Mesenchymal stem cell (in vitro differentiated cells and primary cell): ENCODE measurements around the gene SNRPD2.

ENCODE experiments used
- DNase-seq: peaks from one replicate; pipeline ENCODE4 v3.0.0-alpha.2; 2013
- H2AFZ ChIP-seq: one replicate; pipeline ENCODE4 v1.6.1; 2013; ENCODE audit warnings: low read depth, mild to moderate bottlenecking, control low read depth, inconsistent platforms, low read length, moderate library complexity
- H2AK5ac ChIP-seq: 2 replicates; pipeline ENCODE4 v1.6.1; 2013; ENCODE audit warnings: low read length, moderate library complexity, mild to moderate bottlenecking, inconsistent platforms; ENCODE audit not compliant: severe bottlenecking
- H2BK120ac ChIP-seq: one replicate; pipeline ENCODE4 v1.6.1; 2013; ENCODE audit warnings: low read depth, mild to moderate bottlenecking, inconsistent platforms, low read length, moderate library complexity
- H2BK12ac ChIP-seq, 2 experiments: one replicate each; pipeline ENCODE4 v1.6.1; 2013; ENCODE audit warnings: inconsistent platforms in 2 of 2, low read length in 2 of 2, mild to moderate bottlenecking in 2 of 2, moderate library complexity in 2 of 2, control low read depth in 1 of 2
- H2BK15ac ChIP-seq: one replicate; pipeline ENCODE4 v1.6.1; 2013; ENCODE audit warnings: mild to moderate bottlenecking, low read depth, inconsistent platforms; ENCODE audit not compliant: poor library complexity, severe bottlenecking
- H2BK5ac ChIP-seq: 2 replicates; pipeline ENCODE4 v1.6.1; 2013; ENCODE audit warnings: low read depth, mild to moderate bottlenecking, low read length, control low read depth, inconsistent platforms; ENCODE audit not compliant: poor library complexity, severe bottlenecking
- H3K14ac ChIP-seq, 2 experiments: one replicate each; pipeline ENCODE4 v1.6.1; 2013; ENCODE audit warnings: inconsistent platforms in 2 of 2, low read length in 2 of 2, control low read depth in 1 of 2, mild to moderate bottlenecking in 1 of 2, moderate library complexity in 1 of 2
- H3K18ac ChIP-seq, 2 experiments: one replicate each; pipeline ENCODE4 v1.6.1; 2013; ENCODE audit warnings: inconsistent platforms in 2 of 2, low read length in 2 of 2, control low read depth in 1 of 2, low read depth in 1 of 2, mild to moderate bottlenecking in 1 of 2
- H3K23ac ChIP-seq, 2 experiments: one replicate each; pipeline ENCODE4 v1.6.1; 2013; ENCODE audit warnings: inconsistent platforms in 2 of 2, low read length in 2 of 2, mild to moderate bottlenecking in 2 of 2, moderate library complexity in 2 of 2, control low read depth in 1 of 2
- H3K27ac ChIP-seq: 2 replicates; pipeline ENCODE4 v1.5.1; 2013; ENCODE audit warnings: mild to moderate bottlenecking, moderate library complexity, low read length, control low read depth, inconsistent platforms; ENCODE audit not compliant: poor library complexity, severe bottlenecking
- H3K27me3 ChIP-seq, 2 experiments: 2 replicates each; pipeline versions ENCODE4 v1.6.1 to v1.7.0; 2013; ENCODE audit warnings: low read length in 2 of 2, mild to moderate bottlenecking in 2 of 2, moderate library complexity in 2 of 2, control low read depth in 1 of 2, inconsistent platforms in 1 of 2; ENCODE audit not compliant: control insufficient read depth in 1 of 2, insufficient read depth in 1 of 2
- H3K36me3 ChIP-seq, 2 experiments: 2 replicates each; pipeline versions ENCODE4 v1.6.1 to v1.7.0; 2013; ENCODE audit warnings: low read length in 2 of 2, control low read depth in 1 of 2, inconsistent platforms in 1 of 2, low read depth in 1 of 2, mild to moderate bottlenecking in 1 of 2; ENCODE audit not compliant: insufficient read depth in 2 of 2, control insufficient read depth in 1 of 2
- H3K4ac ChIP-seq, 2 experiments: one replicate each; pipeline ENCODE4 v1.6.1; 2013; ENCODE audit warnings: inconsistent platforms in 2 of 2, low read length in 2 of 2, mild to moderate bottlenecking in 2 of 2, moderate library complexity in 2 of 2, control low read depth in 1 of 2, low read depth in 1 of 2
- H3K4me1 ChIP-seq: 2 replicates; pipeline ENCODE4 v1.6.1; 2013; ENCODE audit warnings: low read depth, low read length, control low read depth; ENCODE audit not compliant: control insufficient read depth, insufficient read depth
- H3K4me2 ChIP-seq: 2 replicates; pipeline ENCODE4 v1.6.1; 2013; ENCODE audit warnings: low read length, mild to moderate bottlenecking, inconsistent platforms; ENCODE audit not compliant: poor library complexity, severe bottlenecking
- H3K4me3 ChIP-seq, 2 experiments: 2 replicates each; pipeline versions ENCODE4 v1.5.1 to v1.7.0; 2013; ENCODE audit warnings: low read length in 2 of 2, mild to moderate bottlenecking in 2 of 2, control low read depth in 1 of 2, low read depth in 1 of 2; ENCODE audit not compliant: insufficient read depth in 1 of 2
- H3K79me1 ChIP-seq: replicated peaks from 2 replicates; pipeline ENCODE4 v1.6.1; 2013; ENCODE audit warnings: mild to moderate bottlenecking, control low read depth, low read length, inconsistent platforms; ENCODE audit not compliant: poor library complexity, severe bottlenecking
- H3K9ac ChIP-seq: 2 replicates; pipeline ENCODE4 v1.7.0; 2013; ENCODE audit warnings: mild to moderate bottlenecking, low read length, moderate library complexity
- H3K9me3 ChIP-seq: 2 replicates; pipeline ENCODE4 v1.7.0; 2013; ENCODE audit warnings: mild to moderate bottlenecking, low read length; ENCODE audit not compliant: control insufficient read depth
- H4K8ac ChIP-seq: one replicate; pipeline ENCODE4 v1.6.1; 2013; ENCODE audit warnings: inconsistent platforms, mild to moderate bottlenecking, low read length, moderate library complexity
- H4K91ac ChIP-seq: one replicate; pipeline ENCODE4 v1.6.1; 2013; ENCODE audit warnings: mild to moderate bottlenecking, low read length, inconsistent platforms
- WGBS: methylation state at CpG from one replicate; pipeline ENCODE4 v1.1.7; 2013; ENCODE audit warnings: mixed read lengths; 5-methylcytosine and 5-hydroxymethylcytosine counted together

The SNRPD2 gene

GRCh38 chr19:45710356-45711130 lies 18.8 kb upstream of the SNRPD2 start:
- H2BK12ac ChIP-seq, result no peak overlapping the region
- H3K18ac ChIP-seq, result no peak overlapping the region
- H2AFZ ChIP-seq, result no peak overlapping the region
- H3K4me3 ChIP-seq, result no peak overlapping the region
- no peak overlapping the region for H4K8ac ChIP-seq
- no peak overlapping the region for H4K91ac ChIP-seq
- no peak overlapping the region for H3K4ac ChIP-seq
- H3K9me3 ChIP-seq, result no peaks in the 10 kb centered on the region
- H3K36me3 ChIP-seq, result peaks cover 26 to 33% of the 10 kb centered on the region in 2 experiments
- WGBS, result 98% methylated on average over 7 of the region's 10 CpGs
- H3K27ac ChIP-seq, result no peak overlapping the region
- no peak for DNase-seq
- H3K14ac ChIP-seq, result no peak overlapping the region
- no peak overlapping the region for H3K23ac ChIP-seq
- H3K9ac ChIP-seq, result no peak overlapping the region
- H3K4me1 ChIP-seq, result peaks cover 5% of the 10 kb centered on the region
- H3K79me1 ChIP-seq, result peaks cover 23% of the 10 kb centered on the region
- no peak overlapping the region for H3K4me2 ChIP-seq
- no peak overlapping the region for H2AK5ac ChIP-seq
- H2BK120ac ChIP-seq, result no peak overlapping the region
- no peaks in the 10 kb centered on the region for H3K27me3 ChIP-seq
- H2BK5ac ChIP-seq, result no peak overlapping the region
- no peak overlapping the region for H2BK15ac ChIP-seq

GRCh38 chr19:45705710-45706415 lies 14.1 kb upstream of the SNRPD2 start:
- Histone ChIP-seq H3K4ac (no peak overlapping the region), H3K27me3 (no peaks in the 10 kb centered on the region), H2AK5ac (no peak overlapping the region), H3K4me2 (no peak overlapping the region), H4K91ac (no peak overlapping the region), H2BK15ac (no peak overlapping the region), H3K23ac (no peak overlapping the region), H2AFZ (no peak overlapping the region), H3K9me3 (no peaks in the 10 kb centered on the region), H4K8ac (no peak overlapping the region), H2BK12ac (no peak overlapping the region), H2BK5ac (no peak overlapping the region), H3K14ac (no peak overlapping the region), H3K9ac (no peak overlapping the region), H2BK120ac (no peak overlapping the region), H3K4me3 (no peak overlapping the region), H3K18ac (no peak overlapping the region), H3K4me1 (peaks cover 8% of the 10 kb centered on the region), H3K27ac (no peak overlapping the region), H3K36me3 (peaks cover 28 to 39% of the 10 kb centered on the region in 2 experiments), H3K79me1 (peaks cover 7% of the 10 kb centered on the region)
- 82% methylated on average over 9 of the region's 12 CpGs for WGBS
- DNase-seq, result no peak

GRCh38 chr19:45705115-45705514 lies 13.4 kb upstream of the SNRPD2 start:
- H2BK120ac ChIP-seq, result no peak overlapping the region
- no peaks in the 10 kb centered on the region for H3K9me3 ChIP-seq
- H2BK12ac ChIP-seq, result no peak overlapping the region
- H3K18ac ChIP-seq, result no peak overlapping the region
- WGBS, result 91% methylated on average over 9 of the region's 9 CpGs
- no peak overlapping the region for H2BK5ac ChIP-seq
- H3K4ac ChIP-seq, result no peak overlapping the region
- H3K4me1 ChIP-seq, result peaks cover 8% of the 10 kb centered on the region
- no peak overlapping the region for H3K4me3 ChIP-seq
- no peak overlapping the region for H2AFZ ChIP-seq
- no peak overlapping the region for H2BK15ac ChIP-seq
- H3K27ac ChIP-seq, result no peak overlapping the region
- H4K91ac ChIP-seq, result no peak overlapping the region
- H3K9ac ChIP-seq, result no peak overlapping the region
- no peak overlapping the region for H4K8ac ChIP-seq
- H3K36me3 ChIP-seq, result peaks cover 25 to 40% of the 10 kb centered on the region in 2 experiments
- peaks cover 3% of the 10 kb centered on the region for H3K79me1 ChIP-seq
- H3K23ac ChIP-seq, result no peak overlapping the region
- no peak overlapping the region for H3K4me2 ChIP-seq
- H3K14ac ChIP-seq, result no peak overlapping the region
- H2AK5ac ChIP-seq, result no peak overlapping the region
- no peak for DNase-seq
- H3K27me3 ChIP-seq, result no peaks in the 10 kb centered on the region

- Histone ChIP-seq H2AFZ (no peak overlapping the region), H2BK5ac (no peak overlapping the region), H2AK5ac (no peak overlapping the region), H4K8ac (no peak overlapping the region), H3K36me3 (peaks cover 28 to 47% of the 10 kb centered on the region in 2 experiments), H3K9ac (no peak overlapping the region), H3K4me2 (no peak overlapping the region), H3K18ac (no peak overlapping the region), H3K23ac (no peak overlapping the region), H3K4me1 (peaks cover 10% of the 10 kb centered on the region), H3K27me3 (no peaks in the 10 kb centered on the region), H4K91ac (no peak overlapping the region), H3K79me1 (peaks cover 2% of the 10 kb centered on the region), H3K27ac (no peak overlapping the region), H3K4me3 (no peak overlapping the region), H3K4ac (no peak overlapping the region), H2BK12ac (no peak overlapping the region), H2BK15ac (no peak overlapping the region), H3K9me3 (no peaks in the 10 kb centered on the region), H2BK120ac (no peak overlapping the region), H3K14ac (no peak overlapping the region)
- WGBS, result 92% methylated on average over 7 of the region's 7 CpGs
- DNase-seq, result no peak
Observed at GRCh38 chr19:45701676-45702075, 9.9 kb upstream of the SNRPD2 start.
